SK-N-SH treated with all-trans-retinoic acid at 6 μM for 48 hours (cell line): ENCODE results near the gene PIGZ.

Experiments used
- ARNTL ChIP-seq: fragments of 450-650 bp; formaldehyde crosslinking; IDR thresholded peaks from 2 replicates; pipeline ENCODE4 v1.5.0; 2020; ENCODE audit warnings: low read depth, mild to moderate bottlenecking, moderate library complexity, borderline replicate concordance
- CREB5 ChIP-seq: fragments of 250-450 bp; sonication (Bioruptor Pico); IDR thresholded peaks from 2 replicates; pipeline ENCODE4 v1.5.1; 2020; ENCODE audit warnings: low read depth, mild to moderate bottlenecking, moderate library complexity
- GLIS3 ChIP-seq: fragments of 250-450 bp; sonication (Bioruptor Pico); IDR thresholded peaks from 2 replicates; pipeline ENCODE4 v1.5.0; 2020; ENCODE audit warnings: mild to moderate bottlenecking, moderate library complexity
- OSR1 ChIP-seq: fragments of 250-450 bp; sonication (Bioruptor Pico); IDR thresholded peaks from 2 replicates; pipeline ENCODE4 v1.8.0; 2022; ENCODE audit warnings: moderate library complexity, mild to moderate bottlenecking, inconsistent platforms
- PATZ1 ChIP-seq: fragments of 250-450 bp; sonication (Bioruptor Pico); IDR thresholded peaks from 2 replicates; pipeline ENCODE4 v1.8.0; 2020; ENCODE audit warnings: mild to moderate bottlenecking, moderate library complexity, borderline replicate concordance
- TOX ChIP-seq: fragments of 250-450 bp; sonication (Bioruptor Pico); IDR thresholded peaks from 2 replicates; pipeline ENCODE4 v1.8.0; 2021; ENCODE audit warnings: mild to moderate bottlenecking, moderate library complexity, borderline replicate concordance
- TSHZ2 ChIP-seq: fragments of 250-450 bp; sonication (Bioruptor Pico); IDR thresholded peaks from 2 replicates; pipeline ENCODE4 v1.5.0; 2020; ENCODE audit warnings: mild to moderate bottlenecking, moderate library complexity
- ZFP30 ChIP-seq: fragments of 450-650 bp; formaldehyde crosslinking; IDR thresholded peaks from 2 replicates; pipeline ENCODE4 v1.5.0; 2022; ENCODE audit warnings: mild to moderate bottlenecking, moderate library complexity
- ZNF70 ChIP-seq: fragments of 450-650 bp; formaldehyde crosslinking; IDR thresholded peaks from 2 replicates; pipeline ENCODE4 v1.5.0; 2020; ENCODE audit warnings: mild to moderate bottlenecking, moderate library complexity

- no peak for TF ChIP-seq ZNF70 (CRISPR knock-in tag)
- no peak for TF ChIP-seq CREB5 (CRISPR knock-in tag)
- TF ChIP-seq TOX (CRISPR knock-in tag), result no peak
- TF ChIP-seq ZFP30 (CRISPR knock-in tag), result no peak
- no peak for TF ChIP-seq OSR1 (CRISPR knock-in tag)
- TF ChIP-seq TSHZ2, result no peak
- no peak for TF ChIP-seq PATZ1 (CRISPR knock-in tag)
- no peak for TF ChIP-seq ARNTL
- no peak for TF ChIP-seq GLIS3 (CRISPR knock-in tag)
Measured at GRCh38 chr3:196996454-196997265, 28.0 kb upstream of the PIGZ start.
